Measurements from ENCODE around the gene FHOD3.
"Not testable (repeated sequence)": the region's sequence is repeated elsewhere in the genome, so short reads cannot be mapped to it uniquely, and the experiment has no call there.

Gene FHOD3

GRCh38 chr18:36728345-36728744 lies 430.8 kb downstream of the FHOD3 start:
- DNase-seq = no peak

- DNase-seq = no peak
Measured at GRCh38 chr18:36729197-36729596, 431.7 kb downstream of the FHOD3 start.

GRCh38 chr18:36732264-36732663 lies 434.8 kb downstream of the FHOD3 start:
- no peak for DNase-seq

- DNase-seq = no peak
Measured at GRCh38 chr18:36733150-36733549, 435.6 kb downstream of the FHOD3 start.

GRCh38 chr18:36734596-36734995 lies 437.1 kb downstream of the FHOD3 start:
- DNase-seq = no peak

GRCh38 chr18:36735130-36735529 lies 437.6 kb downstream of the FHOD3 start:
- DNase-seq = no peak

- DNase-seq = no peak
Measured at GRCh38 chr18:36736094-36736493, 438.6 kb downstream of the FHOD3 start.

- no peak for DNase-seq
Measured at GRCh38 chr18:36737316-36737715, 439.8 kb downstream of the FHOD3 start.

- DNase-seq = no peak
Measured at GRCh38 chr18:36744261-36744876, 446.9 kb downstream of the FHOD3 start.

GRCh38 chr18:36745219-36745975 lies 447.9 kb downstream of the FHOD3 start:
- no peak for DNase-seq

GRCh38 chr18:36752929-36753865 lies 455.7 kb downstream of the FHOD3 start:
- DNase-seq = no peak

GRCh38 chr18:36756242-36756641 lies 458.7 kb downstream of the FHOD3 start:
- no peak for DNase-seq

GRCh38 chr18:36757081-36757480 lies 459.6 kb downstream of the FHOD3 start:
- peak; percentile 42 for DNase-seq

GRCh38 chr18:36757991-36758390 lies 460.5 kb downstream of the FHOD3 start:
- DNase-seq = no peak

GRCh38 chr18:36758623-36759022 lies 461.1 kb downstream of the FHOD3 start:
- DNase-seq = no peak

GRCh38 chr18:36759167-36759776 lies 461.8 kb downstream of the FHOD3 start:
- DNase-seq = no peak

- no peak for DNase-seq
Measured at GRCh38 chr18:36760598-36760997, 463.1 kb downstream of the FHOD3 start.

GRCh38 chr18:36761186-36761698 lies 463.7 kb downstream of the FHOD3 start:
- no peak for DNase-seq

- no peak for DNase-seq
Measured at GRCh38 chr18:36762074-36762473, 464.6 kb downstream of the FHOD3 start.

GRCh38 chr18:36762965-36763364 lies 465.5 kb downstream of the FHOD3 start:
- not testable (repeated sequence) for DNase-seq

- DNase-seq = no peak
Measured at GRCh38 chr18:36766836-36767235, 469.3 kb downstream of the FHOD3 start.

- no peak for DNase-seq
Measured at GRCh38 chr18:36769172-36769571, 471.7 kb downstream of the FHOD3 start.
